ENCODE results near the gene CADM1. TPM values are rescaled to one million over a fixed set of nuclear protein-coding genes. Genes with fewer than 3 reads are reported as not detected.
A peak's percentile ranks its signal among the peaks of the same experiment; 100 is the strongest.

The CADM1 gene
- total and polyA plus RNA-seq, 2 experiments from 2014 or later: 16.5 to 18.0 TPM

- H3K9me2 ChIP-seq (ENCODE audit: insufficient read depth): no peaks in the 10 kb centered on the region
- no peaks in the 10 kb centered on the region for H3K79me2 ChIP-seq (replicated peaks; ENCODE audit: insufficient read depth)
- Mint-ChIP-seq H3K36me3 (ENCODE audit: low read depth) (no peaks in the 10 kb centered on the region), H3K4me1 (peaks cover 40% of the 10 kb centered on the region), H3K4me3 (no peak overlapping the region), H3K27ac (no peak overlapping the region), H3K27me3 (ENCODE audit: insufficient read depth, low read depth, poor library complexity) (no peaks in the 10 kb centered on the region), H3K9me3 (no peaks in the 10 kb centered on the region)
- no peak overlapping the region for H3K4me3 ChIP-seq
- no peak overlapping the region for H2AFZ ChIP-seq
- H3K27me3 ChIP-seq (ENCODE audit: insufficient read depth): no peaks in the 10 kb centered on the region
- no peak overlapping the region for H3K4me2 ChIP-seq
- ATAC-seq (no peak), DNase-seq (ENCODE audit: low spot score) (no peak)
- H3K36me3 ChIP-seq (ENCODE audit: insufficient read depth): no peaks in the 10 kb centered on the region
- TF ChIP-seq EZH2 (IDR thresholded peaks at IDR 0.05; ENCODE audit: low read depth, unreplicated experiment) (no peak), REST (IDR thresholded peaks at IDR 0.05; ENCODE audit: unreplicated experiment) (no peak), NANOG (IDR thresholded peaks at IDR 0.05; ENCODE audit: borderline replicate concordance) (no peak), ZNF331 (CRISPR knock-in tag; IDR thresholded peaks at IDR 0.05; ENCODE audit: low read depth) (no peak)
- no peaks in the 10 kb centered on the region for H3F3A ChIP-seq (replicated peaks; ENCODE audit: low read depth)
- peaks cover 20% of the 10 kb centered on the region for H3K4me1 ChIP-seq (ENCODE audit: insufficient read depth)
- H4K20me1 ChIP-seq (replicated peaks; ENCODE audit: insufficient read depth): no peaks in the 10 kb centered on the region
- no peak overlapping the region for H3K27ac ChIP-seq (ENCODE audit: low read depth)
These were observed 309.5 kb downstream of the CADM1 start for GRCh38 chr11:115194802-115195110.

- H3K27me3 ChIP-seq (ENCODE audit: insufficient read depth): no peaks in the 10 kb centered on the region
- H3K4me2 ChIP-seq: no peak overlapping the region
- H3K27me3 Mint-ChIP-seq (ENCODE audit: insufficient read depth, low read depth, poor library complexity): no peaks in the 10 kb centered on the region
- no peaks in the 10 kb centered on the region for H3F3A ChIP-seq (replicated peaks; ENCODE audit: low read depth)
- H3K36me3 Mint-ChIP-seq (ENCODE audit: low read depth): no peaks in the 10 kb centered on the region
- DNase-seq (ENCODE audit: low spot score) (no peak), ATAC-seq (peak; percentile 32; the same call in 1 of the 3 replicates)
- no peak overlapping the region for H3K4me3 Mint-ChIP-seq
- peaks cover 40% of the 10 kb centered on the region for H3K4me1 Mint-ChIP-seq
- no peak overlapping the region for H3K27ac Mint-ChIP-seq
- no peak overlapping the region for H3K4me3 ChIP-seq
- H2AFZ ChIP-seq: no peak overlapping the region
- no peaks in the 10 kb centered on the region for H4K20me1 ChIP-seq (replicated peaks; ENCODE audit: insufficient read depth)
- no peaks in the 10 kb centered on the region for H3K9me2 ChIP-seq (ENCODE audit: insufficient read depth)
- H3K9me3 Mint-ChIP-seq: no peaks in the 10 kb centered on the region
- H3K4me1 ChIP-seq (ENCODE audit: insufficient read depth): peaks cover 20% of the 10 kb centered on the region
- no peak overlapping the region for H3K27ac ChIP-seq (ENCODE audit: low read depth)
- H3K36me3 ChIP-seq (ENCODE audit: insufficient read depth): no peaks in the 10 kb centered on the region
- TF ChIP-seq EZH2phosphoT487 (IDR thresholded peaks at IDR 0.05; ENCODE audit: unreplicated experiment) (no peak), NANOG (IDR thresholded peaks at IDR 0.05; ENCODE audit: borderline replicate concordance) (no peak), ZNF114 (CRISPR knock-in tag; IDR thresholded peaks at IDR 0.05) (no peak)
- H3K79me2 ChIP-seq (replicated peaks; ENCODE audit: insufficient read depth): no peaks in the 10 kb centered on the region
These were observed 310.1 kb downstream of the CADM1 start for GRCh38 chr11:115193914-115194801.
